Testis (tissue), 2 donors: Measurements from ENCODE around the gene LRRTM3.

Experiments
- CTCF ChIP-seq, 3 experiments: fragments of 450-650 bp in 2 of 3; fragments of 200-600 bp in 1 of 3; sonication (generic) in 1 of 3; IDR thresholded peaks; one replicate each; pipeline ENCODE4 v1.5.1; 2016 to 2019; ENCODE audit warnings: antibody characterized with exemption in 3 of 3, mild to moderate bottlenecking in 2 of 3, moderate library complexity in 1 of 3
- POLR2A ChIP-seq: fragments of 450-650 bp; IDR thresholded peaks from one replicate; pipeline ENCODE4 v1.6.1; 2017; ENCODE audit warnings: antibody characterized with exemption, mild to moderate bottlenecking, moderate library complexity

GRCh38 chr10:66916030-66916429 is 9.8 kb upstream of the LRRTM3 start:
- TF ChIP-seq CTCF (IDR thresholded peaks at IDR 0.05): no peak
- TF ChIP-seq POLR2A: no peak
